ENCODE measurements around the gene SMAD9. TPM values are rescaled to one million over a fixed set of nuclear protein-coding genes. Genes with fewer than 3 reads are reported as not detected.

The SMAD9 gene
- total and polyA plus RNA-seq, 9 of the 15 experiments (the other 6 are each of a cell fraction or from before 2014, with no cell fraction given), result 0.02 to 0.08 (median 0.03) TPM; not detected in 4

DNA sequence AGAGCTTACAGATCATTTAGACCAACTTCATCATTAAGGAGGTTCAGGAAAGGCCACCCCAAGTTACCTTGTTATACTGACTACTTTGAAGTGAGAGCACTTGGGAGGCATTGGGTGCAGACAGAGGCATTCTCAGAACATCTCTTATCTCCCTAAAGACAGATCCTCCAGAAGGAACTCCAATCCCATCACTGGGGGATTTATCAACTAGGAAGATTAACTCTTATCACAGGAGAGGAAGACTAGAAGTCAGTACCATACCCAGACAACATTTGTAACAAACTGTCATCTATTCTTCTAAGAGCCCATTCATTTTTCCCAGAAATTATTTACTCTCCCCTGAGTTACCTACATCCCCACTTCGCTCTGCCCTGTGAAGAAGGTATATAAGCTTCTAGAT is 106.8 kb downstream of the SMAD9 start (continued):
- TF ChIP-seq HNRNPH1 (optimal IDR thresholded peaks at IDR 0.05; ENCODE audit: low read depth, low read length) (no peak), ZNF766 (CRISPR knock-in tag; conservative IDR thresholded peaks at IDR 0.05) (no peak), ZNF324 (CRISPR knock-in tag; IDR thresholded peaks at IDR 0.05) (no peak), ZNF699 (CRISPR knock-in tag; IDR thresholded peaks at IDR 0.05; ENCODE audit: insufficient replicate concordance) (no peak), TFAM (CRISPR knock-in tag; conservative IDR thresholded peaks at IDR 0.05) (no peak), POLR3G (IDR thresholded peaks at IDR 0.05; ENCODE audit: extremely low read depth, insufficient read length, insufficient replicate concordance) (no peak), SP1 (CRISPR knock-in tag; IDR thresholded peaks at IDR 0.05) (no peak), CHCHD3 (CRISPR knock-in tag; IDR thresholded peaks at IDR 0.05) (no peak), ATF2 (CRISPR knock-in tag; IDR thresholded peaks at IDR 0.05) (no peak), CREBBP (IDR thresholded peaks at IDR 0.05; ENCODE audit: low read depth, low read length) (no peak), DDX20 (tag; IDR thresholded peaks at IDR 0.05; ENCODE audit: low read depth) (no peak), HES1 (IDR thresholded peaks at IDR 0.05; ENCODE audit: low read depth) (no peak), MITF (IDR thresholded peaks at IDR 0.05) (no peak), HOMEZ (CRISPR knock-in tag; IDR thresholded peaks at IDR 0.05) (no peak), KLF13 (tag; IDR thresholded peaks at IDR 0.05; ENCODE audit: borderline replicate concordance, low read depth) (no peak), MED1 (CRISPR knock-in tag; IDR thresholded peaks at IDR 0.05; ENCODE audit: borderline replicate concordance) (no peak), FOXJ3 (CRISPR knock-in tag; IDR thresholded peaks at IDR 0.05) (no peak), TOE1 (IDR thresholded peaks at IDR 0.05; ENCODE audit: borderline replicate concordance) (no peak), TOE1 (CRISPR knock-in tag; IDR thresholded peaks at IDR 0.05; ENCODE audit: borderline replicate concordance, low read depth) (no peak), RCOR1 (IDR thresholded peaks at IDR 0.05; ENCODE audit: borderline replicate concordance in 1 of 2, low read depth in 2 of 2, low read length in 2 of 2) (peak in 1 of 2 experiments; percentile 76; a peak in 2 of 4 replicates), ASH1L (IDR thresholded peaks at IDR 0.05; ENCODE audit: borderline replicate concordance, low read depth, partially characterized antibody) (no peak), NFXL1 (CRISPR knock-in tag; IDR thresholded peaks at IDR 0.05) (no peak), MECOM (CRISPR knock-in tag; IDR thresholded peaks at IDR 0.05) (peak; percentile 14; the same call in 1 of the 2 replicates), TAL1 (IDR thresholded peaks at IDR 0.05) (no peak), KHSRP (IDR thresholded peaks at IDR 0.05) (no peak), PPARD (CRISPR knock-in tag; IDR thresholded peaks at IDR 0.05) (no peak)

All from K562 (cell line).